GM23338 (cell line): ENCODE results near the gene SYNCRIP. TPM values are rescaled to one million over a fixed set of nuclear protein-coding genes. Genes with fewer than 3 reads are reported as not detected.

Experiments used
- ATAC-seq: fragments of 200-7000 bp; cut with Tn5 transposase; 3 replicates; pipeline ENCODE4 v1.9.1; 2020
- DNase-seq: peaks from one replicate; pipeline ENCODE4 v3.0.0-alpha.2; 2015; ENCODE audit warnings: low spot score
- H2AFZ ChIP-seq: fragments of 200-600 bp; sonication (generic); 2 replicates; pipeline ENCODE4 v1.8.0; 2016; ENCODE audit warnings: antibody characterized with exemption, mild to moderate bottlenecking, moderate library complexity
- H3F3A ChIP-seq: fragments of 200-600 bp; sonication (generic); replicated peaks from 2 replicates; pipeline ENCODE4 v1.8.0; 2017; ENCODE audit warnings: antibody characterized with exemption, mixed run types, low read depth
- H3K27ac ChIP-seq: fragments of 200-600 bp; sonication (generic); 2 replicates; pipeline ENCODE4 v1.6.1; 2016; ENCODE audit warnings: low read depth
- H3K27me3 ChIP-seq: fragments of 200-600 bp; sonication (generic); 2 replicates; pipeline ENCODE4 v1.8.0; 2016; ENCODE audit warnings: mild to moderate bottlenecking, mixed run types, moderate library complexity; ENCODE audit not compliant: insufficient read depth
- H3K36me3 ChIP-seq: fragments of 200-600 bp; sonication (generic); 2 replicates; pipeline ENCODE4 v1.8.0; 2016; ENCODE audit warnings: mild to moderate bottlenecking; ENCODE audit not compliant: insufficient read depth
- H3K4me1 ChIP-seq: fragments of 200-600 bp; sonication (generic); 2 replicates; pipeline ENCODE4 v1.8.0; 2016; ENCODE audit warnings: mild to moderate bottlenecking, moderate library complexity; ENCODE audit not compliant: insufficient read depth
- H3K4me2 ChIP-seq: fragments of 200-600 bp; sonication (generic); 2 replicates; pipeline ENCODE4 v1.7.1; 2017; ENCODE audit warnings: mixed run types
- H3K4me3 ChIP-seq: fragments of 200-600 bp; sonication (generic); 2 replicates; pipeline ENCODE4 v1.6.1; 2016; ENCODE audit warnings: mixed run types
- H3K79me2 ChIP-seq: fragments of 200-600 bp; sonication (generic); replicated peaks from 2 replicates; pipeline ENCODE4 v1.8.0; 2017; ENCODE audit warnings: mild to moderate bottlenecking; ENCODE audit not compliant: insufficient read depth
- H3K9me2 ChIP-seq: fragments of 200-600 bp; sonication (generic); 2 replicates; pipeline ENCODE4 v1.8.0; 2017; ENCODE audit not compliant: insufficient read depth
- H4K20me1 ChIP-seq: fragments of 200-600 bp; sonication (generic); replicated peaks from 2 replicates; pipeline ENCODE4 v1.8.0; 2017; ENCODE audit warnings: mild to moderate bottlenecking; ENCODE audit not compliant: insufficient read depth
- H3K27ac Mint-ChIP-seq: 2 replicates; pipeline ENCODE4 v1.8.0; 2020; ENCODE audit warnings: inconsistent platforms, mild to moderate bottlenecking, moderate library complexity, mixed read lengths
- H3K27me3 Mint-ChIP-seq: 3 replicates; pipeline ENCODE4 v1.8.0; 2022; ENCODE audit warnings: low read depth, mild to moderate bottlenecking, moderate library complexity, mixed read lengths, inconsistent platforms; ENCODE audit not compliant: insufficient read depth, poor library complexity
- H3K36me3 Mint-ChIP-seq: 3 replicates; pipeline ENCODE4 v1.8.0; 2021; ENCODE audit warnings: low read depth, mild to moderate bottlenecking, inconsistent platforms, moderate library complexity, mixed read lengths
- H3K4me1 Mint-ChIP-seq: 3 replicates; pipeline ENCODE4 v1.8.0; 2020; ENCODE audit warnings: mild to moderate bottlenecking, inconsistent platforms, mixed read lengths
- H3K4me3 Mint-ChIP-seq: 3 replicates; pipeline ENCODE4 v1.8.0; 2021; ENCODE audit warnings: moderate library complexity, mild to moderate bottlenecking, inconsistent platforms, mixed read lengths
- H3K9me3 Mint-ChIP-seq: 3 replicates; pipeline ENCODE4 v1.8.0; 2020; ENCODE audit warnings: moderate library complexity, mild to moderate bottlenecking, inconsistent platforms, mixed read lengths
- CREB1 ChIP-seq: fragments of 250-450 bp; sonication (Bioruptor Pico); IDR thresholded peaks from 2 replicates; pipeline ENCODE4 v1.5.0; 2020; ENCODE audit warnings: low read depth, mild to moderate bottlenecking, moderate library complexity
- EZH2 ChIP-seq: fragments of 200-600 bp; sonication (generic); IDR thresholded peaks from one replicate; pipeline ENCODE4 v1.8.0; 2017; ENCODE audit warnings: antibody characterized with exemption, mild to moderate bottlenecking, low read depth; ENCODE audit not compliant: unreplicated experiment
- NANOG ChIP-seq: IDR thresholded peaks from 2 replicates; pipeline ENCODE4 v1.6.1; 2016; ENCODE audit warnings: antibody characterized with exemption, borderline replicate concordance
- POLR2AphosphoS5 ChIP-seq: IDR thresholded peaks from 2 replicates; pipeline ENCODE4 v1.6.1; 2016; ENCODE audit warnings: antibody characterized with exemption, low read depth
- STAT1 ChIP-seq: IDR thresholded peaks from one replicate; pipeline ENCODE4 v1.6.1; 2016; ENCODE audit warnings: antibody characterized with exemption; ENCODE audit not compliant: unreplicated experiment
- ZNF331 ChIP-seq: fragments of 250-450 bp; sonication (Bioruptor Pico); IDR thresholded peaks from 2 replicates; pipeline ENCODE4 v1.5.0; 2020; ENCODE audit warnings: low read depth, mild to moderate bottlenecking, moderate library complexity
- polyA plus RNA-seq: library from polyadenylated mRNA; unstranded; fragments of >200 nt; fragmentation: Nextera tagmentation; extraction: Ambion mirVana; gene quantifications from 2 replicates; pipeline ENCODE4 v1.2.1, GENCODE V29; 2016
- total RNA-seq: library from RNA; depleted of rRNA; stranded (reverse); fragments of >200 nt; shearing (Covaris generic); gene quantifications from 2 replicates; pipeline ENCODE4 v1.2.3, GENCODE V29; 2014
- TF ChIP-seq, protein P1 (sequence below): IDR thresholded peaks from 2 replicates; pipeline ENCODE4 v1.6.1; 2016; ENCODE audit warnings: antibody characterized with exemption
- TF ChIP-seq, protein P2 (sequence below), 2 experiments: fragments of 200-600 bp in 1 of 2; sonication (generic) in 1 of 2; conservative IDR thresholded peaks; 2 replicates each; pipeline versions ENCODE4 v1.5.1 to v1.6.1; 2016 to 2017; ENCODE audit warnings: antibody characterized with exemption in 2 of 2, low read depth in 2 of 2, mild to moderate bottlenecking in 2 of 2, moderate library complexity in 1 of 2

Gene SYNCRIP
- total and polyA plus RNA-seq, 2 experiments from 2014 or later: 163 to 164 TPM

DNA sequence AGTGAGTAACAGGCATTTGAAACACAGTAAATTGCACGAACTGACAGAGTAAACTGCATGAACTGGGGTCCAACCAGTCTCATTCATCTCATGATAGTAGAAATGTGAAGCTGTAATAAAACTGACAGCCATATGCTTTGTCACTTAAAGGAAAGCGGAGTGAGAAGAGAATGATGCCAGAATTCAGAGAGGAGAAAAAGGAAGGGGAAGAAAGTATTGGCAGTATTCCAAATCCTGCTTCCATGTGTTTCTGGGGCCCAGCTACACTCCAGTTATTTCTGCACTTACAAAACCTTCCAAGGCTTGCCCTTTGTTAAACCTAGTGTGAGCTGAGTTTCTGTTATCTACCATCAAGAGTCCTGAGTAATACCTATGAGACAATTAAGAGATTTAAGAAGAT, 66.2 kb downstream of the SYNCRIP start (continued):
- no peak for TF ChIP-seq POLR2AphosphoS5
- TF ChIP-seq CREB1: no peak
- TF ChIP-seq, protein P1, sequence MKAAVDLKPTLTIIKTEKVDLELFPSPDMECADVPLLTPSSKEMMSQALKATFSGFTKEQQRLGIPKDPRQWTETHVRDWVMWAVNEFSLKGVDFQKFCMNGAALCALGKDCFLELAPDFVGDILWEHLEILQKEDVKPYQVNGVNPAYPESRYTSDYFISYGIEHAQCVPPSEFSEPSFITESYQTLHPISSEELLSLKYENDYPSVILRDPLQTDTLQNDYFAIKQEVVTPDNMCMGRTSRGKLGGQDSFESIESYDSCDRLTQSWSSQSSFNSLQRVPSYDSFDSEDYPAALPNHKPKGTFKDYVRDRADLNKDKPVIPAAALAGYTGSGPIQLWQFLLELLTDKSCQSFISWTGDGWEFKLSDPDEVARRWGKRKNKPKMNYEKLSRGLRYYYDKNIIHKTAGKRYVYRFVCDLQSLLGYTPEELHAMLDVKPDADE: no peak
- TF ChIP-seq NANOG: no peak

DNA sequence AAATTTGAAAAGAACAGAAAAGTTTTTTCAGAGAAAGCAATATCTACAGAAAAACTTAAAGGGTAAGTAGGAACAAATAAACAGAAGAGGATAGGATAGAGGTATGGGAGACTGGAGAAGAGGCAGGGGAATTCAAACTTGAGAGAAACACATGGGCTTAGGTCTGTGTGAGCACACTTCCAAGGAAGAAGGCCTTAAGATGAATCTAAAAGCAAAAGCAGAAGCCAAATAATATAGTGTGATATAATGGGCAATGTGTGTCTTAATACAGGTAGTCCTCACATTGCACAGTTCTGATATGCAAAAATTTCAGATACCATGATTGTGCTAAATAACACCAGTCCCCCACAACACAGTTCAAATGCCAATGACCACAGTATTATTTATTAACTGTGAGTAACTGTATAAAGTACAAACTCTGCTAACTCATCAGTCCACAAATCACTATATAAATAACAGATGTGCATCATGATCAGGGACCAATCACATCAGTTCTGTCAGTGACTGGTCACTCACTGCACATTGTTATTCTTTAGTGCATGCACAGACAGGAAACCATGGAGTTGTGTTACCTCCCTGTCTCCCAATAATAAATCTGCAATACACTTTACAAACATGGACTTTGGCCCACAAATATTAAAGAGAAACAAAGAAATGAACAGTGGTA, 67.6 kb downstream of the SYNCRIP start:
- Mint-ChIP-seq H3K4me3 (no peak overlapping the region), H3K4me1 (no peaks in the 10 kb centered on the region; the same call in 1 of the 3 replicates), H3K27me3 (peaks cover 4% of the 10 kb centered on the region), H3K36me3 (no peaks in the 10 kb centered on the region), H3K9me3 (no peaks in the 10 kb centered on the region), H3K27ac (no peak overlapping the region)
- DNase-seq (no peak), ATAC-seq (no peak)
- peaks cover 4% of the 10 kb centered on the region; the same call in 1 of the 2 replicates for H3K4me1 ChIP-seq
- peaks cover 6% of the 10 kb centered on the region for H3K79me2 ChIP-seq
- no peak overlapping the region for H3K4me3 ChIP-seq
- H4K20me1 ChIP-seq: no peaks in the 10 kb centered on the region
- H2AFZ ChIP-seq: no peak overlapping the region
- H3K36me3 ChIP-seq: no peaks in the 10 kb centered on the region
- H3K27me3 ChIP-seq: no peaks in the 10 kb centered on the region
- no peaks in the 10 kb centered on the region for H3F3A ChIP-seq
- no peak for TF ChIP-seq ZNF331 (CRISPR knock-in tag)
- no peak for TF ChIP-seq POLR2AphosphoS5
- TF ChIP-seq STAT1: no peak
- H3K4me2 ChIP-seq: no peak overlapping the region
- H3K9me2 ChIP-seq: no peaks in the 10 kb centered on the region
- no peak overlapping the region for H3K27ac ChIP-seq

GRCh38 chr6:85569323-85569722, 73.4 kb downstream of the SYNCRIP start:
- H2AFZ ChIP-seq: no peak overlapping the region
- H3K36me3 ChIP-seq: peaks cover 3% of the 10 kb centered on the region; the same call in 1 of the 2 replicates
- Mint-ChIP-seq H3K4me1 (no peaks in the 10 kb centered on the region), H3K36me3 (peaks cover 4% of the 10 kb centered on the region; the same call in 2 of the 3 replicates), H3K4me3 (no peak overlapping the region), H3K27me3 (peaks cover 3% of the 10 kb centered on the region), H3K9me3 (no peaks in the 10 kb centered on the region), H3K27ac (no peak overlapping the region)
- no peak for DNase-seq
- no peaks in the 10 kb centered on the region for H3K9me2 ChIP-seq
- H3K79me2 ChIP-seq: no peaks in the 10 kb centered on the region; the same call in 1 of the 2 replicates
- no peaks in the 10 kb centered on the region; the same call in 1 of the 2 replicates for H4K20me1 ChIP-seq
- H3F3A ChIP-seq: no peaks in the 10 kb centered on the region
- no peak overlapping the region for H3K27ac ChIP-seq
- H3K4me2 ChIP-seq: no peak overlapping the region
- no peak for ATAC-seq
- H3K27me3 ChIP-seq: no peaks in the 10 kb centered on the region
- H3K4me1 ChIP-seq: no peaks in the 10 kb centered on the region
- TF ChIP-seq, protein P1: no peak
- TF ChIP-seq EZH2 (no peak), CREB1 (no peak), NANOG (no peak), STAT1 (no peak)
- TF ChIP-seq, protein P2, sequence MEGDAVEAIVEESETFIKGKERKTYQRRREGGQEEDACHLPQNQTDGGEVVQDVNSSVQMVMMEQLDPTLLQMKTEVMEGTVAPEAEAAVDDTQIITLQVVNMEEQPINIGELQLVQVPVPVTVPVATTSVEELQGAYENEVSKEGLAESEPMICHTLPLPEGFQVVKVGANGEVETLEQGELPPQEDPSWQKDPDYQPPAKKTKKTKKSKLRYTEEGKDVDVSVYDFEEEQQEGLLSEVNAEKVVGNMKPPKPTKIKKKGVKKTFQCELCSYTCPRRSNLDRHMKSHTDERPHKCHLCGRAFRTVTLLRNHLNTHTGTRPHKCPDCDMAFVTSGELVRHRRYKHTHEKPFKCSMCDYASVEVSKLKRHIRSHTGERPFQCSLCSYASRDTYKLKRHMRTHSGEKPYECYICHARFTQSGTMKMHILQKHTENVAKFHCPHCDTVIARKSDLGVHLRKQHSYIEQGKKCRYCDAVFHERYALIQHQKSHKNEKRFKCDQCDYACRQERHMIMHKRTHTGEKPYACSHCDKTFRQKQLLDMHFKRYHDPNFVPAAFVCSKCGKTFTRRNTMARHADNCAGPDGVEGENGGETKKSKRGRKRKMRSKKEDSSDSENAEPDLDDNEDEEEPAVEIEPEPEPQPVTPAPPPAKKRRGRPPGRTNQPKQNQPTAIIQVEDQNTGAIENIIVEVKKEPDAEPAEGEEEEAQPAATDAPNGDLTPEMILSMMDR (conservative IDR thresholded peaks at IDR 0.05; ENCODE audit: low read depth in 2 of 2): no peak
- no peak overlapping the region for H3K4me3 ChIP-seq
